Caco-2 (cell line): ENCODE results near the gene GMNN. TPM values are rescaled to one million over a fixed set of nuclear protein-coding genes. Genes with fewer than 3 reads are reported as not detected.

Source experiments
- BruUV-seq: library from RNA; stranded (reverse); fragments of 400-500 nt; replicated peaks from 2 replicates; lab custom pipeline; 2021; lab: Mats Ljungman, UMichigan
- CTCF ChIA-PET: fragments of 300-600 bp; sonication (Branson Sonifier 250); formaldehyde crosslinking; loops from one replicate; lab custom pipeline; 2022; ENCODE audit warnings: antibody characterized with exemption; lab: Charles Lee
- POLR2A ChIA-PET: fragments of 300-600 bp; sonication (Branson Sonifier 250); formaldehyde crosslinking; loops from one replicate; lab custom pipeline; 2022; ENCODE audit warnings: antibody characterized with exemption; lab: Charles Lee
- DNase-seq, 2 experiments: peaks; one replicate each; pipeline versions ENCODE4 v3.0.0 to v3.0.0-alpha.2; 2020 to 2022
- H3K27me3 ChIP-seq: replicated peaks from 2 replicates; pipeline ENCODE4 v1.6.0; 2011; ENCODE audit warnings: low read length; ENCODE audit not compliant: control insufficient read depth, insufficient read depth
- H3K36me3 ChIP-seq: 2 replicates; pipeline ENCODE4 v1.5.1; 2011; ENCODE audit warnings: low read length; ENCODE audit not compliant: control insufficient read depth, insufficient read depth
- H3K4me1 ChIP-seq: fragments of 250-450 bp; sonication (Bioruptor Pico); 2 replicates; pipeline ENCODE4 v1.5.1; 2020; ENCODE audit warnings: mild to moderate bottlenecking
- H3K4me3 ChIP-seq: 2 replicates; pipeline ENCODE4 v1.5.1; 2011; ENCODE audit warnings: low read depth, mild to moderate bottlenecking, control low read depth, low read length
- H3K9me3 ChIP-seq: fragments of 250-450 bp; sonication (Bioruptor Pico); 2 replicates; pipeline ENCODE4 v1.5.1; 2020; ENCODE audit warnings: mild to moderate bottlenecking, moderate library complexity
- H3K27ac Mint-ChIP-seq: one replicate; pipeline ENCODE4 v1.8.0; 2022; ENCODE audit warnings: mixed read lengths; ENCODE audit not compliant: unreplicated experiment
- H3K27me3 Mint-ChIP-seq: one replicate; pipeline ENCODE4 v1.8.0; 2022; ENCODE audit warnings: mixed read lengths; ENCODE audit not compliant: insufficient read depth, unreplicated experiment
- H3K36me3 Mint-ChIP-seq: one replicate; pipeline ENCODE4 v1.8.0; 2022; ENCODE audit warnings: mild to moderate bottlenecking, mixed read lengths; ENCODE audit not compliant: insufficient read depth, unreplicated experiment
- H3K4me1 Mint-ChIP-seq: one replicate; pipeline ENCODE4 v1.8.0; 2022; ENCODE audit warnings: low read depth, mixed read lengths; ENCODE audit not compliant: unreplicated experiment
- H3K4me3 Mint-ChIP-seq: one replicate; pipeline ENCODE4 v1.8.0; 2022; ENCODE audit warnings: mild to moderate bottlenecking, moderate library complexity, mixed read lengths; ENCODE audit not compliant: unreplicated experiment
- H3K9me3 Mint-ChIP-seq: one replicate; pipeline ENCODE4 v1.8.0; 2022; ENCODE audit warnings: mixed read lengths; ENCODE audit not compliant: unreplicated experiment
- CTCF ChIP-seq, 2 experiments: fragments of 200-600 bp in 1 of 2; IDR thresholded peaks; 1 replicate in 1 of 2; 2 replicates in 1 of 2; pipeline versions ENCODE4 v1.5.1 to v1.8.0; 2011 to 2022; ENCODE audit warnings: antibody characterized with exemption in 1 of 2, control low read depth in 1 of 2, inconsistent platforms in 1 of 2, low read depth in 1 of 2, low read length in 1 of 2, mild to moderate bottlenecking in 1 of 2, moderate library complexity in 1 of 2; ENCODE audit not compliant: insufficient read depth in 1 of 2, severe bottlenecking in 1 of 2, unreplicated experiment in 1 of 2
- intact Hi-C: fragments of 100-400 bp; cut with micrococcal nuclease; formaldehyde crosslinking; loops from one replicate; pipeline ENCODE4 v1.10.0; 2022; ENCODE audit not compliant: unreplicated experiment
- total RNA-seq: library from RNA; stranded (reverse); gene quantifications from 2 replicates; pipeline ENCODE4 v1.2.3, GENCODE V29; 2022

Gene GMNN
- total RNA-seq, 1 experiment from 2014 or later, result 66.5 TPM

GRCh38 chr6:24779416-24780016, 4.8 kb downstream of the GMNN start:
- Mint-ChIP-seq H3K4me1 (peaks cover 19% of the 10 kb centered on the region), H3K9me3 (no peaks in the 10 kb centered on the region), H3K4me3 (peak overlapping the region; percentile 42), H3K27ac (peak overlapping the region; percentile 27), H3K36me3 (peaks cover 74% of the 10 kb centered on the region), H3K27me3 (no peaks in the 10 kb centered on the region)
- no peak for TF ChIP-seq CTCF (IDR thresholded peaks at IDR 0.05; ENCODE audit: insufficient read depth in 1 of 2, low read depth in 1 of 2, low read length in 1 of 2, severe bottlenecking in 1 of 2, unreplicated experiment in 1 of 2)
- no peak overlapping the region for H3K4me3 ChIP-seq
- no peaks in the 10 kb centered on the region for H3K9me3 ChIP-seq
- CTCF ChIA-PET, result interaction anchor here (0.7 to 1.2 kb wide), 2 partner anchors 284 to 420 kb away, joined by 3 read pairs; no protein-coding TSS in a partner anchor
- H3K36me3 ChIP-seq, result peaks cover 3% of the 10 kb centered on the region; the same call in 1 of the 2 replicates
- BruUV-seq, result no TSS peak
- intact Hi-C loops, result no loop called here
- no peaks in the 10 kb centered on the region for H3K27me3 ChIP-seq
- POLR2A ChIA-PET, result interaction anchor here (0.7 kb wide), 1 partner anchor 45 kb away, joined by 3 read pairs; no protein-coding TSS in a partner anchor
- H3K4me1 ChIP-seq, result peaks cover 41% of the 10 kb centered on the region
- peak in 1 of 2 experiments; percentile 33 for DNase-seq

- POLR2A ChIA-PET, result no interaction called here
- H3K36me3 Mint-ChIP-seq, result peaks cover 70% of the 10 kb centered on the region
- no TSS peak for BruUV-seq
- H3K27ac Mint-ChIP-seq, result peak overlapping the region; percentile 27
- CTCF ChIA-PET, result interaction anchor here (1.2 kb wide), 1 partner anchor 420 kb away, joined by 3 read pairs; no protein-coding TSS in a partner anchor
- H3K4me1 Mint-ChIP-seq, result peaks cover 19% of the 10 kb centered on the region
- Histone ChIP-seq H3K4me1 (peaks cover 41% of the 10 kb centered on the region), H3K4me3 (no peak overlapping the region), H3K9me3 (no peaks in the 10 kb centered on the region), H3K36me3 (peaks cover 3% of the 10 kb centered on the region; the same call in 1 of the 2 replicates), H3K27me3 (no peaks in the 10 kb centered on the region)
- intact Hi-C loops, result no loop called here
- H3K27me3 Mint-ChIP-seq, result no peaks in the 10 kb centered on the region
- no peaks in the 10 kb centered on the region for H3K9me3 Mint-ChIP-seq
- H3K4me3 Mint-ChIP-seq, result peak overlapping the region; percentile 42
- no peak for TF ChIP-seq CTCF (IDR thresholded peaks at IDR 0.05; ENCODE audit: insufficient read depth in 1 of 2, low read depth in 1 of 2, low read length in 1 of 2, severe bottlenecking in 1 of 2, unreplicated experiment in 1 of 2)
- DNase-seq, result no peak
Measured at GRCh38 chr6:24780206-24780605, 5.5 kb downstream of the GMNN start.

- ChIA-PET CTCF (no interaction called here), POLR2A (no interaction called here)
- Mint-ChIP-seq H3K27ac (no peak overlapping the region), H3K4me1 (no peaks in the 10 kb centered on the region), H3K4me3 (no peak overlapping the region), H3K9me3 (no peaks in the 10 kb centered on the region), H3K36me3 (peaks cover 51% of the 10 kb centered on the region), H3K27me3 (no peaks in the 10 kb centered on the region)
- no peaks in the 10 kb centered on the region for H3K4me1 ChIP-seq
- no TSS peak for BruUV-seq
- no peaks in the 10 kb centered on the region for H3K9me3 ChIP-seq
- H3K4me3 ChIP-seq, result no peak overlapping the region
- H3K27me3 ChIP-seq, result no peaks in the 10 kb centered on the region
- intact Hi-C loops, result no loop called here
- H3K36me3 ChIP-seq, result no peaks in the 10 kb centered on the region; the same call in 1 of the 2 replicates
- DNase-seq, result no peak
- TF ChIP-seq CTCF (IDR thresholded peaks at IDR 0.05; ENCODE audit: insufficient read depth in 1 of 2, low read depth in 1 of 2, low read length in 1 of 2, severe bottlenecking in 1 of 2, unreplicated experiment in 1 of 2), result no peak
Measured at GRCh38 chr6:24788031-24788665, 13.4 kb downstream of the GMNN start.
